K562 (cell line): ENCODE data around the gene HIPK2. TPM values are rescaled to one million over a fixed set of nuclear protein-coding genes. Genes with fewer than 3 reads are reported as not detected.

Experiments used
- ATAC-seq: fragments of 200-7000 bp; cut with Tn5 transposase; 3 replicates; pipeline ENCODE4 v1.9.1; 2020; ENCODE audit warnings: moderate library complexity
- BruUV-seq: library from RNA; stranded (reverse); fragments of 400-500 nt; replicated peaks from 2 replicates; lab custom pipeline; 2021; lab: Mats Ljungman, UMichigan
- CTCF ChIA-PET: fragments of 300-600 bp; formaldehyde crosslinking; extraction: SDS; loops from one replicate; lab custom pipeline; 2021; ENCODE audit warnings: low intra/inter-chr PET ratio; lab: Yijun Ruan, JAX
- POLR2A ChIA-PET: fragments of 300-600, 350-650 bp; sonication (Branson Sonifier 250); formaldehyde crosslinking; extraction: SDS; loops from one replicate; lab custom pipeline; 2021; ENCODE audit warnings: antibody characterized with exemption, inconsistent platforms; lab: Yijun Ruan, JAX
- DNase-seq, 4 experiments: peaks; one replicate each; pipeline versions ENCODE4 v3.0.0 to v3.0.0-alpha.2; 2011 to 2018; ENCODE audit warnings: low spot score in 3 of 4, mixed read lengths in 3 of 4; ENCODE audit errors: extremely low read depth in 1 of 4
- FAIRE-seq: peaks from 2 replicates; lab custom pipeline; 2011; peaks lifted over from hg19 to GRCh38; lab: Jason Lieb, UNC
- H2AFZ ChIP-seq: 2 replicates; pipeline ENCODE4 v1.6.0; 2011; ENCODE audit warnings: low read depth, low read length, control low read depth, inconsistent platforms
- H3K27ac ChIP-seq: fragments of 200-600 bp; 3 replicates; pipeline ENCODE4 v1.8.0; 2011; ENCODE audit warnings: low read depth, mild to moderate bottlenecking, control low read depth, inconsistent platforms, low read length, moderate library complexity, mixed read lengths; ENCODE audit errors: extremely low read depth
- H3K27me3 ChIP-seq, 2 experiments: fragments of 300-600 bp in 1 of 2; 2 replicates in 1 of 2; 3 replicates in 1 of 2; pipeline versions ENCODE4 v1.6.0 to v1.8.0; 2011; ENCODE audit warnings: inconsistent platforms in 2 of 2, low read length in 2 of 2, mild to moderate bottlenecking in 1 of 2, mixed read lengths in 1 of 2, moderate library complexity in 1 of 2; ENCODE audit not compliant: control insufficient read depth in 2 of 2, insufficient read depth in 2 of 2
- H3K36me3 ChIP-seq: fragments of 300-600 bp; 3 replicates; pipeline ENCODE4 v1.8.0; 2011; ENCODE audit warnings: mild to moderate bottlenecking, low read length, inconsistent platforms; ENCODE audit not compliant: control insufficient read depth, insufficient read depth
- H3K4me1 ChIP-seq, 2 experiments: fragments of 200-600 bp in 1 of 2; replicated peaks in 1 of 2; 2 replicates in 1 of 2; 3 replicates in 1 of 2; pipeline versions ENCODE4 v1.5.1 to v1.8.0; 2011; ENCODE audit warnings: inconsistent platforms in 2 of 2, low read length in 2 of 2, mild to moderate bottlenecking in 1 of 2, mixed read lengths in 1 of 2, moderate library complexity in 1 of 2; ENCODE audit not compliant: control insufficient read depth in 2 of 2, insufficient read depth in 2 of 2
- H3K4me2 ChIP-seq: 2 replicates; pipeline ENCODE4 v1.6.1; 2011; ENCODE audit warnings: low read length, control low read depth, inconsistent platforms, mixed read lengths; ENCODE audit not compliant: insufficient read depth
- H3K4me3 ChIP-seq: fragments of 200-600 bp; sonication (generic), shearing (Covaris generic); 2 replicates; pipeline ENCODE4 v1.5.1; 2016; ENCODE audit warnings: control low read depth, inconsistent platforms
- H3K79me2 ChIP-seq: fragments of 200-600 bp; 3 replicates; pipeline ENCODE4 v1.8.0; 2011; ENCODE audit warnings: low read length, inconsistent platforms; ENCODE audit not compliant: control insufficient read depth, insufficient read depth
- H3K9ac ChIP-seq, 2 experiments: 2 replicates each; pipeline versions ENCODE4 v1.6.0 to v1.6.1; 2011; ENCODE audit warnings: low read depth in 2 of 2, low read length in 2 of 2, control low read depth in 1 of 2, inconsistent platforms in 1 of 2, mild to moderate bottlenecking in 1 of 2, mixed read lengths in 1 of 2; ENCODE audit not compliant: insufficient read depth in 1 of 2
- H3K9me1 ChIP-seq: one replicate; pipeline ENCODE4 v1.6.0; 2011; ENCODE audit warnings: inconsistent platforms, mild to moderate bottlenecking, low read length, moderate library complexity; ENCODE audit not compliant: control insufficient read depth, insufficient read depth
- H3K9me3 ChIP-seq: replicated peaks from 2 replicates; pipeline ENCODE4 v1.5.1; 2011; ENCODE audit warnings: low read depth, low read length, inconsistent platforms; ENCODE audit not compliant: control insufficient read depth, insufficient read depth
- H4K20me1 ChIP-seq: replicated peaks from 2 replicates; pipeline ENCODE4 v1.6.1; 2011; ENCODE audit warnings: low read length, inconsistent platforms, mixed read lengths; ENCODE audit not compliant: control insufficient read depth, insufficient read depth
- CEBPG ChIP-seq, 3 experiments: fragments of 200-800 bp in 1 of 3; sonication (Bioruptor generic) in 1 of 3; sonication (generic) in 1 of 3; formaldehyde crosslinking in 1 of 3; IDR thresholded peaks in 2 of 3; conservative IDR thresholded peaks in 1 of 3; 2 replicates each; pipeline versions ENCODE4 v1.6.1 to v1.8.0; 2016 to 2022; ENCODE audit warnings: missing compliant biosample characterization in 2 of 3, missing genetic modification characterization in 2 of 3, mild to moderate bottlenecking in 1 of 3, missing genetic modification reagents in 1 of 3
- DACH1 ChIP-seq: fragments of 450-650 bp; IDR thresholded peaks from 2 replicates; pipeline ENCODE4 v1.6.1; 2018; ENCODE audit not compliant: partially characterized antibody
- GABPB1 ChIP-seq: sonication (generic); formaldehyde crosslinking; IDR thresholded peaks from 2 replicates; pipeline ENCODE4 v1.8.0; 2022; ENCODE audit warnings: mild to moderate bottlenecking, missing genetic modification reagents
- HIVEP1 ChIP-seq: fragments of 250-450 bp; sonication (Bioruptor Pico); IDR thresholded peaks from 2 replicates; pipeline ENCODE4 v1.4.0; 2020; ENCODE audit warnings: mild to moderate bottlenecking
- LCOR ChIP-seq: sonication (generic); formaldehyde crosslinking; IDR thresholded peaks from 2 replicates; pipeline ENCODE4 v1.8.0; 2022; ENCODE audit warnings: mild to moderate bottlenecking, missing genetic modification reagents
- PHTF2 ChIP-seq: fragments of 250-450 bp; sonication (Bioruptor Pico); IDR thresholded peaks from 2 replicates; pipeline ENCODE4 v1.5.0; 2021; ENCODE audit warnings: mild to moderate bottlenecking
- PTBP1 ChIP-seq: fragments of 200-400 bp; formaldehyde crosslinking; IDR thresholded peaks from 2 replicates; pipeline ENCODE4 v1.6.1; 2017; ENCODE audit warnings: low read depth, low read length
- SIRT6 ChIP-seq: IDR thresholded peaks from one replicate; pipeline ENCODE4 v1.6.1; 2012; ENCODE audit warnings: low read depth, mild to moderate bottlenecking, control low read depth, inconsistent platforms, low read length, moderate library complexity
- SLC30A9 ChIP-seq: fragments of 250-450 bp; sonication (Bioruptor Pico); IDR thresholded peaks from 2 replicates; pipeline ENCODE4 v1.8.0; 2022; ENCODE audit warnings: mild to moderate bottlenecking, moderate library complexity
- SP1 ChIP-seq: sonication (generic); formaldehyde crosslinking; IDR thresholded peaks from 2 replicates; pipeline ENCODE4 v1.8.1; 2022; ENCODE audit warnings: mild to moderate bottlenecking, missing genetic modification reagents
- SREBF2 ChIP-seq: sonication (generic); formaldehyde crosslinking; IDR thresholded peaks from 2 replicates; pipeline ENCODE4 v1.4.0; 2020; ENCODE audit warnings: mild to moderate bottlenecking, missing genetic modification reagents
- TGIF2 ChIP-seq: sonication (generic); formaldehyde crosslinking; IDR thresholded peaks from 2 replicates; pipeline ENCODE4 v1.8.1; 2022; ENCODE audit warnings: mild to moderate bottlenecking, missing genetic modification reagents, moderate library complexity
- ZFP1 ChIP-seq: fragments of 450-650 bp; formaldehyde crosslinking; IDR thresholded peaks from 2 replicates; pipeline ENCODE4 v1.4.0; 2020; ENCODE audit warnings: mild to moderate bottlenecking, mixed read lengths
- ZNF408 ChIP-seq: fragments of 250-450 bp; sonication (Bioruptor Pico); IDR thresholded peaks from 2 replicates; pipeline ENCODE4 v1.4.0; 2020; ENCODE audit warnings: low read depth, mild to moderate bottlenecking, moderate library complexity
- ZNF445 ChIP-seq: fragments of 250-450 bp; sonication (Bioruptor Pico); IDR thresholded peaks from 2 replicates; pipeline ENCODE4 v1.4.0; 2020; ENCODE audit warnings: low read depth, mild to moderate bottlenecking, moderate library complexity
- ZNF586 ChIP-seq: fragments of 450-650 bp; formaldehyde crosslinking; conservative IDR thresholded peaks from 2 replicates; pipeline ENCODE4 v1.4.0; 2020; ENCODE audit warnings: mild to moderate bottlenecking, moderate library complexity
- ZNF77 ChIP-seq: fragments of 250-450 bp; sonication (Bioruptor Pico); IDR thresholded peaks from 2 replicates; pipeline ENCODE4 v1.5.0; 2020
- WGBS: fragments of 100-300 bp; shearing (Covaris generic); methylation state at CpG from one replicate; pipeline ENCODE4 v1.1.6; 2016; ENCODE audit warnings: low coverage, mixed read lengths; ENCODE audit not compliant: insufficient coverage; ENCODE audit errors: missing lambda C conversion rate; 5-methylcytosine and 5-hydroxymethylcytosine counted together
- in situ Hi-C: fragments of 300-500 bp; cut with MboI; formaldehyde crosslinking; loops from 4 replicates; pipeline ENCODE4 v1.15.0; 2018; ENCODE audit warnings: inconsistent platforms, mixed read lengths
- intact Hi-C: fragments of 100-400 bp; cut with micrococcal nuclease; formaldehyde crosslinking; loops from 2 replicates; pipeline ENCODE4 v1.14.2; 2022
- polyA plus RNA-seq, 8 experiments: library from polyadenylated mRNA; depleted of rRNA in 4 of 8; stranded (reverse) in 5 of 8; unstranded in 3 of 8; fragments of >200 nt; fragmentation: Nextera tagmentation in 2 of 8; fragmentation: Illumina TruSeq in 1 of 8; extraction: Ambion mirVana in 2 of 8; extraction: Trizol in 1 of 8; gene quantifications; 2 replicates each; pipeline versions ENCODE4 v1.2.1 to v1.2.3, GENCODE V29; 2011 to 2014; ENCODE audit warnings: inconsistent platforms in 1 of 8, missing spikeins in 1 of 8
- total RNA-seq, 7 experiments: library from RNA; depleted of rRNA in 6 of 7; stranded (reverse); fragments of >200 nt in 6 of 7; fragmentation: Illumina TruSeq in 2 of 7; extraction: Trizol in 2 of 7; gene quantifications; 2 replicates each; pipeline versions ENCODE4 v1.2.1 to v1.2.3, GENCODE V29; 2011 to 2021; ENCODE audit warnings: low replicate concordance in 1 of 7
- TF ChIP-seq, protein P1 (sequence below), 2 experiments: fragments of 450-650 bp; conservative IDR thresholded peaks; 2 replicates each; pipeline ENCODE4 v1.6.1; 2017; ENCODE audit warnings: mild to moderate bottlenecking in 2 of 2, moderate library complexity in 2 of 2
- TF ChIP-seq, protein P2 (sequence below), 2 experiments: fragments of 450-650 bp in 1 of 2; sonication (generic) in 1 of 2; formaldehyde crosslinking in 1 of 2; IDR thresholded peaks in 1 of 2; conservative IDR thresholded peaks in 1 of 2; 2 replicates each; pipeline versions ENCODE4 v1.6.1 to v1.8.1; 2016 to 2023; ENCODE audit warnings: mild to moderate bottlenecking in 2 of 2, moderate library complexity in 2 of 2, inconsistent platforms in 1 of 2, missing genetic modification reagents in 1 of 2

Gene HIPK2
- total and polyA plus RNA-seq, 9 of the 15 experiments (the other 6 are each of a cell fraction or from before 2014, with no cell fraction given), result 0.69 to 19.8 (median 5.1) TPM

DNA sequence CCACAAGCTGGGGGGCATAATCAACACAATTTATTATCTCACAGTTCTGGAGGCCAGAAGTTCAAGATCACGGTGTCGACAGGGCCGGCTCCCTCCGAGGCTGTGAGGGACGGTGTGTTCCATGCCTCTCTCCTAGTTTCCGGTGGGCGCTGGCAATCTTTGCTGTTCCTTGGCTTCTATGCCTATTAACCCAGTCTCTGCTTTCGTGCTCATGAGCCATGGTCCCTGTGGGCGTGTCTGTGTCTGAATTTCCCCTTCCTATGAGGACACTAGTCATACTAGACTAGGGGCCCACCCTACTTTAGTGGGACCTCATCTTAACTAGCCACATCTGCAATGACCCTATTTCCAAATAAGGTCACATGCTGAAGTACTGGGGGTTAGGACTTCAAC is 29.4 kb downstream of the HIPK2 start:
- ChIA-PET POLR2A (interaction anchor here (1.2 kb wide), 1 partner anchor 11 kb away, joined by 4 read pairs; no protein-coding TSS in a partner anchor), CTCF (no interaction called here)
- no peak overlapping the region for H3K4me2 ChIP-seq
- H3K27me3 ChIP-seq, result peaks cover 0 to 14% of the 10 kb centered on the region in 2 experiments; a peak in 3 of 5 replicates
- no peak for FAIRE-seq
- no peaks in the 10 kb centered on the region; a peak in 1 of 5 replicates for H3K4me1 ChIP-seq
- peaks cover 67% of the 10 kb centered on the region for H4K20me1 ChIP-seq
- H3K27ac ChIP-seq, result no peak overlapping the region
- no peaks in the 10 kb centered on the region for H3K9me3 ChIP-seq
- no peak overlapping the region for H3K9ac ChIP-seq
- no peak for ATAC-seq
- H3K36me3 ChIP-seq, result no peaks in the 10 kb centered on the region
- no peak for DNase-seq
- intact Hi-C loops (no loop called here), in situ Hi-C loops (no loop called here)
- WGBS, result 56% methylated on average over 9 of the region's 9 CpGs
- no peak for TF ChIP-seq HIVEP1 (CRISPR knock-in tag)
- TF ChIP-seq CEBPG (CRISPR knock-in tag; IDR thresholded peaks at IDR 0.05), result no peak
- no peak for TF ChIP-seq CEBPG (tag; conservative IDR thresholded peaks at IDR 0.05 in 1 of 2, IDR thresholded peaks at IDR 0.05 in 1 of 2)
- TF ChIP-seq, protein P1, sequence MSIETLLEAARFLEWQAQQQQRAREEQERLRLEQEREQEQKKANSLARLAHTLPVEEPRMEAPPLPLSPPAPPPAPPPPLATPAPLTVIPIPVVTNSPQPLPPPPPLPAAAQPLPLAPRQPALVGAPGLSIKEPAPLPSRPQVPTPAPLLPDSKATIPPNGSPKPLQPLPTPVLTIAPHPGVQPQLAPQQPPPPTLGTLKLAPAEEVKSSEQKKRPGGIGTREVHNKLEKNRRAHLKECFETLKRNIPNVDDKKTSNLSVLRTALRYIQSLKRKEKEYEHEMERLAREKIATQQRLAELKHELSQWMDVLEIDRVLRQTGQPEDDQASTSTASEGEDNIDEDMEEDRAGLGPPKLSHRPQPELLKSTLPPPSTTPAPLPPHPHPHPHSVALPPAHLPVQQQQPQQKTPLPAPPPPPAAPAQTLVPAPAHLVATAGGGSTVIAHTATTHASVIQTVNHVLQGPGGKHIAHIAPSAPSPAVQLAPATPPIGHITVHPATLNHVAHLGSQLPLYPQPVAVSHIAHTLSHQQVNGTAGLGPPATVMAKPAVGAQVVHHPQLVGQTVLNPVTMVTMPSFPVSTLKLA (conservative IDR thresholded peaks at IDR 0.05), result no peak
- no peak for TF ChIP-seq ZNF445
- no peak for TF ChIP-seq PTBP1
- TF ChIP-seq DACH1, result no peak
- no peak for TF ChIP-seq ZNF77 (CRISPR knock-in tag)
- TF ChIP-seq SIRT6, result no peak
- TF ChIP-seq ZNF408, result no peak
- TF ChIP-seq ZNF586 (CRISPR knock-in tag), result no peak
- TF ChIP-seq SP1, result no peak
- TF ChIP-seq TGIF2 (CRISPR knock-in tag), result no peak
- no peak for TF ChIP-seq PHTF2 (CRISPR knock-in tag)
- TF ChIP-seq, protein P2, sequence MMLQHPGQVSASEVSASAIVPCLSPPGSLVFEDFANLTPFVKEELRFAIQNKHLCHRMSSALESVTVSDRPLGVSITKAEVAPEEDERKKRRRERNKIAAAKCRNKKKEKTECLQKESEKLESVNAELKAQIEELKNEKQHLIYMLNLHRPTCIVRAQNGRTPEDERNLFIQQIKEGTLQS (IDR thresholded peaks at IDR 0.05), result no peak
- TF ChIP-seq, protein P2 (CRISPR knock-in tag; conservative IDR thresholded peaks at IDR 0.05), result no peak
- TF ChIP-seq SLC30A9 (CRISPR knock-in tag), result no peak
- TF ChIP-seq GABPB1 (CRISPR knock-in tag), result no peak
- no peak for TF ChIP-seq SREBF2
- TF ChIP-seq LCOR (CRISPR knock-in tag), result no peak
- TF ChIP-seq ZFP1 (CRISPR knock-in tag), result no peak
- H3K79me2 ChIP-seq, result no peaks in the 10 kb centered on the region; the same call in 2 of the 3 replicates
- BruUV-seq, result no TSS peak
- H3K9me1 ChIP-seq, result no peaks in the 10 kb centered on the region
- no peak overlapping the region for H3K4me3 ChIP-seq
- H2AFZ ChIP-seq, result no peak overlapping the region
